Endothelial cell of umbilical vein (primary cell): ENCODE measurements around the gene LAMA4. TPM values are rescaled to one million over a fixed set of nuclear protein-coding genes. Genes with fewer than 3 reads are reported as not detected.

Source experiments
- BruUV-seq: library from RNA; stranded (reverse); fragments of 400-500 nt; replicated peaks from 2 replicates; lab custom pipeline; 2021; lab: Mats Ljungman, UMichigan
- CTCF ChIA-PET: fragments of 300-600, 350-600 bp; sonication (Branson Sonifier 250); formaldehyde crosslinking; loops from one replicate; lab custom pipeline; 2021; ENCODE audit warnings: antibody characterized with exemption, inconsistent platforms; lab: Charles Lee
- POLR2A ChIA-PET: fragments of 300-600, 350-600 bp; sonication (Branson Sonifier 250); formaldehyde crosslinking; loops from one replicate; lab custom pipeline; 2021; ENCODE audit warnings: antibody characterized with exemption, inconsistent platforms; lab: Charles Lee
- DNase-seq: peaks from one replicate; pipeline ENCODE4 v3.0.0-alpha.2; 2011; ENCODE audit warnings: low read depth, low spot score
- FAIRE-seq: peaks from 2 replicates; lab custom pipeline; 2011; peaks lifted over from hg19 to GRCh38; lab: Jason Lieb, UNC
- H2AFZ ChIP-seq: 2 replicates; pipeline ENCODE4 v1.6.0; 2012; ENCODE audit warnings: low read depth, low read length, control low read depth, inconsistent platforms
- H3K27ac ChIP-seq: 2 replicates; pipeline ENCODE4 v1.5.1; 2011; ENCODE audit warnings: low read depth, mild to moderate bottlenecking, control low read depth, low read length, moderate library complexity; ENCODE audit not compliant: insufficient read depth
- H3K27me3 ChIP-seq, 2 experiments: 2 replicates each; pipeline versions ENCODE4 v1.6.0 to v1.6.1; 2011; ENCODE audit warnings: low read length in 2 of 2, mixed read lengths in 1 of 2; ENCODE audit not compliant: control insufficient read depth in 2 of 2, insufficient read depth in 2 of 2
- H3K36me3 ChIP-seq, 2 experiments: 2 replicates in 1 of 2; 3 replicates in 1 of 2; pipeline ENCODE4 v1.5.1; 2011; ENCODE audit warnings: low read length in 2 of 2, mild to moderate bottlenecking in 1 of 2, moderate library complexity in 1 of 2; ENCODE audit not compliant: control insufficient read depth in 2 of 2, insufficient read depth in 2 of 2; ENCODE audit errors: extremely low read depth in 1 of 2
- H3K4me1 ChIP-seq: 3 replicates; pipeline ENCODE4 v1.5.1; 2011; ENCODE audit warnings: mild to moderate bottlenecking, low read length; ENCODE audit not compliant: control insufficient read depth, insufficient read depth; ENCODE audit errors: extremely low read depth
- H3K4me2 ChIP-seq: 2 replicates; pipeline ENCODE4 v1.6.1; 2011; ENCODE audit warnings: low read length, control low read depth, mixed read lengths; ENCODE audit not compliant: insufficient read depth
- H3K4me3 ChIP-seq, 3 experiments: fragments of 200-600 bp in 1 of 3; sonication (generic), shearing (Covaris generic) in 1 of 3; replicated peaks in 1 of 3; 2 replicates each; pipeline ENCODE4 v1.5.1; 2011 to 2016; ENCODE audit warnings: control low read depth in 3 of 3, low read length in 3 of 3, mild to moderate bottlenecking in 2 of 3, inconsistent platforms in 1 of 3, low read depth in 1 of 3, moderate library complexity in 1 of 3; ENCODE audit not compliant: insufficient read depth in 1 of 3
- H3K79me2 ChIP-seq: 2 replicates; pipeline ENCODE4 v1.6.0; 2012; ENCODE audit warnings: low read length, inconsistent platforms; ENCODE audit not compliant: control insufficient read depth, insufficient read depth
- H3K9ac ChIP-seq: replicated peaks from 2 replicates; pipeline ENCODE3; 2011; ENCODE audit warnings: low read length, control low read depth; ENCODE audit not compliant: insufficient read depth; ENCODE audit errors: extremely low read depth
- H3K9me1 ChIP-seq: replicated peaks from 3 replicates; pipeline ENCODE4 v1.6.0; 2011; ENCODE audit warnings: mild to moderate bottlenecking, low read length; ENCODE audit not compliant: control insufficient read depth, insufficient read depth; ENCODE audit errors: extremely low read depth
- H3K9me3 ChIP-seq: replicated peaks from 2 replicates; pipeline ENCODE4 v1.5.1; 2012; ENCODE audit warnings: low read length, inconsistent platforms; ENCODE audit not compliant: control insufficient read depth, insufficient read depth
- H4K20me1 ChIP-seq: replicated peaks from 2 replicates; pipeline ENCODE3; 2011; ENCODE audit warnings: mild to moderate bottlenecking, low read length; ENCODE audit not compliant: control insufficient read depth, insufficient read depth; ENCODE audit errors: extremely low read depth
- CTCF ChIP-seq, 2 donors: IDR thresholded peaks; 1 replicate in 1 of 2; 2 replicates in 1 of 2; pipeline ENCODE4 v1.5.1; 2011; ENCODE audit warnings: low read length in 2 of 2, mild to moderate bottlenecking in 2 of 2, moderate library complexity in 2 of 2, control low read depth in 1 of 2, inconsistent platforms in 1 of 2, low read depth in 1 of 2; ENCODE audit not compliant: insufficient read depth in 1 of 2; ENCODE audit errors: extremely low read depth in 1 of 2
- EZH2 ChIP-seq: IDR thresholded peaks from 2 replicates; pipeline ENCODE4 v1.6.1; 2012; ENCODE audit warnings: borderline replicate concordance, low read depth, mild to moderate bottlenecking, moderate library complexity, low read length, inconsistent platforms; ENCODE audit not compliant: severe bottlenecking
- GATA2 ChIP-seq: IDR thresholded peaks from 2 replicates; pipeline ENCODE4 v1.7.0; 2011; ENCODE audit warnings: low read depth, mild to moderate bottlenecking, moderate library complexity, mixed read lengths, low read length; ENCODE audit not compliant: insufficient read length, insufficient read depth
- MAX ChIP-seq: IDR thresholded peaks from 2 replicates; pipeline ENCODE4 v1.6.1; 2011; ENCODE audit not compliant: insufficient read depth, insufficient read length
- POLR2AphosphoS5 ChIP-seq: IDR thresholded peaks from 2 replicates; pipeline ENCODE4 v1.6.1; 2012; ENCODE audit warnings: low read depth, mild to moderate bottlenecking, control low read depth, low read length, moderate library complexity; ENCODE audit not compliant: insufficient read depth
- dilution Hi-C: fragments of 300-500 bp; cut with MboI; formaldehyde crosslinking; loops from one replicate; pipeline ENCODE4 v1.15.0; 2019; ENCODE audit warnings: low sequenced_read_pairs; ENCODE audit not compliant: extremely low pct_ligation_motif_present
- intact Hi-C: fragments of 100-400 bp; cut with micrococcal nuclease; formaldehyde crosslinking; loops from one replicate; pipeline ENCODE4 v1.10.0; 2022
- polyA plus RNA-seq, 4 experiments: library from polyadenylated mRNA; depleted of rRNA in 3 of 4; stranded (reverse) in 3 of 4; unstranded in 1 of 4; fragments of >200 nt; gene quantifications; 2 replicates each; pipeline versions ENCODE4 v1.2.1 to v1.2.3, GENCODE V29; 2011 to 2012; ENCODE audit warnings: missing spikeins in 1 of 4
- total RNA-seq: library from RNA; stranded (reverse); gene quantifications from 2 replicates; pipeline ENCODE4 v1.2.3, GENCODE V29; 2021

Gene LAMA4
- total and polyA plus RNA-seq, 2 donors (not counting 3 experiments of a cell fraction or from before 2014, with no cell fraction given): 384 to 629 TPM

DNA sequence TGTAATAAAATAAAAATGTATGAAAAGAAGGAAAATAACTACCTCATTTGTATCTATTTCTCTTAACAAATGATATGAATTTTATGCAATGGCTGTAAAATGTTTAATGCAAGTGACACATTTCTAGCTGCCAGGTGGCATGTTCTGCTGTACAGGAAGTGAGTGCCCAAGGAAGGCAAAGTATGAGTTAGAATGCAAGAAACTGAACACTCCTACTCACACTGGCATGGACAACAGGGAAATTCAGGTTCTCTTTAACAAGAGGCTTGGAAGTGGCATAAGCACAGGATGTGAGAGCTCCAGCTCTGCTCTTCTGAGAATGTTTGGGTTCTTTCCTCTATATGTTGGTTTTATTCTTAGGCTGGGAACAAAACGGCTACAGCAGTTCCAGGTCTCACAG lies 20.4 kb upstream of the LAMA4 start:
- Histone ChIP-seq H3K9me3 (no peaks in the 10 kb centered on the region), H3K27me3 (peaks cover 0 to 2% of the 10 kb centered on the region in 2 experiments), H3K4me3 (no peak overlapping the region), H3K4me1 (peaks cover 9% of the 10 kb centered on the region), H3K9ac (no peak overlapping the region), H3K79me2 (no peaks in the 10 kb centered on the region), H2AFZ (no peak overlapping the region), H3K27ac (no peak overlapping the region), H3K4me2 (no peak overlapping the region), H4K20me1 (no peaks in the 10 kb centered on the region), H3K36me3 (no peaks in the 10 kb centered on the region), H3K9me1 (no peaks in the 10 kb centered on the region)
- CTCF ChIA-PET: interaction anchor here (0.8 to 1.9 kb wide), 8 partner anchors 10 to 102 kb away, joined by 3 to 7 read pairs (median 3); no protein-coding TSS in a partner anchor
- no peak for FAIRE-seq
- DNase-seq: no peak
- TF ChIP-seq CTCF (IDR thresholded peaks at IDR 0.05; ENCODE audit: extremely low read depth in 1 of 2, insufficient read depth in 1 of 2, low read depth in 1 of 2, low read length in 2 of 2): no peak
- TF ChIP-seq MAX: no peak
- TF ChIP-seq GATA2: no peak
- POLR2A ChIA-PET: no interaction called here
- dilution Hi-C loops (no loop called here), intact Hi-C loops (no loop called here)
- no TSS peak for BruUV-seq

- Histone ChIP-seq H3K27me3 (peaks cover 0 to 2% of the 10 kb centered on the region in 2 experiments), H3K27ac (no peak overlapping the region), H3K9me1 (no peaks in the 10 kb centered on the region), H3K4me3 (no peak overlapping the region), H3K79me2 (no peaks in the 10 kb centered on the region), H3K4me1 (peaks cover 14% of the 10 kb centered on the region), H3K36me3 (no peaks in the 10 kb centered on the region), H3K9me3 (no peaks in the 10 kb centered on the region), H3K4me2 (no peak overlapping the region), H3K9ac (no peak overlapping the region), H4K20me1 (no peaks in the 10 kb centered on the region), H2AFZ (no peak overlapping the region)
- ChIA-PET POLR2A (interaction anchor here (0.6 kb wide), 1 partner anchor 34 kb away, joined by 6 read pairs; no protein-coding TSS in a partner anchor), CTCF (interaction anchor here (0.6 to 1.6 kb wide), 8 partner anchors 10 to 93 kb away, joined by 3 to 7 read pairs (median 3); no protein-coding TSS in a partner anchor)
- dilution Hi-C loops (no loop called here), intact Hi-C loops (loop anchor here (1.0 kb wide), 1 partner anchor 26 kb away; no protein-coding TSS in a partner anchor)
- DNase-seq: no peak
- BruUV-seq: no TSS peak
- no peak for FAIRE-seq
- TF ChIP-seq GATA2 (peak; percentile 66), POLR2AphosphoS5 (peak; percentile 33), EZH2 (no peak), MAX (no peak)
These were observed 18.4 kb upstream of the LAMA4 start for GRCh38 chr6:112272799-112273198.
